Astrocyte of the spinal cord (primary cell): ENCODE data around the gene IRF2BP2.

Experiments used
- DNase-seq: peaks from one replicate; pipeline ENCODE4 v3.0.0; 2011; ENCODE audit warnings: low read depth, low spot score
- H3K4me3 ChIP-seq: 2 replicates; pipeline ENCODE4 v1.5.1; 2011; ENCODE audit warnings: low read depth, mild to moderate bottlenecking, low read length, moderate library complexity
- in situ Hi-C: cut with HindIII; loops from 2 replicates; pipeline ENCODE4 v1.10.0; 2017; ENCODE audit warnings: low sequenced_read_pairs
- TF ChIP-seq, protein P1 (sequence below): IDR thresholded peaks from 2 replicates; pipeline ENCODE4 v1.5.1; 2012; ENCODE audit warnings: low read depth, mild to moderate bottlenecking, low read length, inconsistent platforms

IRF2BP2 gene

GRCh38 chr1:234610061-234610665 is at the start of gene IRF2BP2:
Gene IRF2BP2 (minus strand): TSS chr1:234610178. CDS start chr1:234609494, 684 bp downstream.
- in situ Hi-C loops = loop anchor here (25.0 kb wide), 1 partner anchor 352 kb away; no protein-coding TSS in a partner anchor
- peak; percentile 85 for DNase-seq
- TF ChIP-seq, protein P1, sequence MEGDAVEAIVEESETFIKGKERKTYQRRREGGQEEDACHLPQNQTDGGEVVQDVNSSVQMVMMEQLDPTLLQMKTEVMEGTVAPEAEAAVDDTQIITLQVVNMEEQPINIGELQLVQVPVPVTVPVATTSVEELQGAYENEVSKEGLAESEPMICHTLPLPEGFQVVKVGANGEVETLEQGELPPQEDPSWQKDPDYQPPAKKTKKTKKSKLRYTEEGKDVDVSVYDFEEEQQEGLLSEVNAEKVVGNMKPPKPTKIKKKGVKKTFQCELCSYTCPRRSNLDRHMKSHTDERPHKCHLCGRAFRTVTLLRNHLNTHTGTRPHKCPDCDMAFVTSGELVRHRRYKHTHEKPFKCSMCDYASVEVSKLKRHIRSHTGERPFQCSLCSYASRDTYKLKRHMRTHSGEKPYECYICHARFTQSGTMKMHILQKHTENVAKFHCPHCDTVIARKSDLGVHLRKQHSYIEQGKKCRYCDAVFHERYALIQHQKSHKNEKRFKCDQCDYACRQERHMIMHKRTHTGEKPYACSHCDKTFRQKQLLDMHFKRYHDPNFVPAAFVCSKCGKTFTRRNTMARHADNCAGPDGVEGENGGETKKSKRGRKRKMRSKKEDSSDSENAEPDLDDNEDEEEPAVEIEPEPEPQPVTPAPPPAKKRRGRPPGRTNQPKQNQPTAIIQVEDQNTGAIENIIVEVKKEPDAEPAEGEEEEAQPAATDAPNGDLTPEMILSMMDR = no peak
- peak within 1 kb of the TSS; percentile 82 for H3K4me3 ChIP-seq

- DNase-seq = peak; percentile 87
- TF ChIP-seq, protein P1 = no peak
- H3K4me3 ChIP-seq = no peak overlapping the region
- in situ Hi-C loops = no loop called here
Measured at GRCh38 chr1:234659538-234659937, 49.6 kb upstream of the IRF2BP2 start.

DNA sequence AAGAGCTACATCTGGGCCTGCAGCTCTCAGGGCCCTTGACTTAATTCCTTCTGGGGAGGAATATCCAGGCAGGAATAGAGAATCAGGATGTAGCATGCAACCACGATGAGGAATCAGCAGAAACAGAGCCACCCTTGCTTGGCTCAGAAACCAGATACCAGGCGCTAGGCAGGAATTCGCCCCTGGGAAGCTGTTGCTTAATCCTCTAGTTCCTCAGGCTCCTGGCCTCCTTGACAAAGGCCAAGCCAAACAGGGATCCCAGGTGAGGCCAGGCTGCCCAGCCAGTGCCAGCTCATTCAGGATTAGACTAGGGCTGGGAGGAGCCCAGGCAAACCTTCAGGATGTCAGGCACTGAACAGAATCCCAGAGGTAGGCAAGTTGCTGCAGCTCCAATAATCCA is 48.2 kb upstream of the IRF2BP2 start:
- in situ Hi-C loops = no loop called here

DNA sequence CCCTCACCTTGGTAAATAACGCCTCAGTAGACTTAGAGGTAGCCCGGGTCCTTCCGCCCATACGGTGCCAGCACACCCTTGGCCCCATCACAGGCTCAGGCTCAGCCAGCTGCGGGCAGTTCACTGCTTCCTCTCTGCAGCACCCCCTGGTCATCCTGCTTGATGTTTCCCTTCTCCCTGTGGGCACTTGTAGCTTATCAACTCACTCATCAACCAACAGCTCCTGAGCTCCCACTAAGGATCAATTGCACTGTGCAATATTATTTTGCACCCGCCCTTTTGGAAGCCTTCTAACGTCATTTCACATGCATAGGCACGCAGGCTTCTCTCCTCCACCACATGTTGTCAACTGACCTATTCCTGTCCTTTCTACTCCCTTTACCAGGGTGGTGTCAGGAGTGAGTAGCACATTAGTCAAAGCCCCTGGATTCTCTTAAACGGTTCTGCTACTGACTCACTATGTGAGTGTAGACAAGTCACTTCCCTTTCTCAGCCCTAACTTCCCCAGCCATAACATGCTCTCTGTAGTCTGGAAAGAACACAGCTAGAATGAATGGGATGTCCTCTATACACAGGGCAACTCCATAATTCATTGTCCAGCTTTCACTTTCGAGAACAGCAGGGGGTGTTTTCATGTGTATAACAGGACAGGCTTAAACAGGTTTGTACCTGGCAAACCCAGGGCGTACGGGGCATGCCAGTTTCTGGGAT is 47.1 kb upstream of the IRF2BP2 start:
- H3K4me3 ChIP-seq = no peak overlapping the region
- TF ChIP-seq, protein P1 = no peak
- in situ Hi-C loops = no loop called here
- DNase-seq = peak; percentile 93

More for the DNA sequence above, 48.2 kb upstream of the IRF2BP2 start:
- no peak overlapping the region for H3K4me3 ChIP-seq
- TF ChIP-seq, protein P1 = no peak
- DNase-seq = peak; percentile 34

DNA sequence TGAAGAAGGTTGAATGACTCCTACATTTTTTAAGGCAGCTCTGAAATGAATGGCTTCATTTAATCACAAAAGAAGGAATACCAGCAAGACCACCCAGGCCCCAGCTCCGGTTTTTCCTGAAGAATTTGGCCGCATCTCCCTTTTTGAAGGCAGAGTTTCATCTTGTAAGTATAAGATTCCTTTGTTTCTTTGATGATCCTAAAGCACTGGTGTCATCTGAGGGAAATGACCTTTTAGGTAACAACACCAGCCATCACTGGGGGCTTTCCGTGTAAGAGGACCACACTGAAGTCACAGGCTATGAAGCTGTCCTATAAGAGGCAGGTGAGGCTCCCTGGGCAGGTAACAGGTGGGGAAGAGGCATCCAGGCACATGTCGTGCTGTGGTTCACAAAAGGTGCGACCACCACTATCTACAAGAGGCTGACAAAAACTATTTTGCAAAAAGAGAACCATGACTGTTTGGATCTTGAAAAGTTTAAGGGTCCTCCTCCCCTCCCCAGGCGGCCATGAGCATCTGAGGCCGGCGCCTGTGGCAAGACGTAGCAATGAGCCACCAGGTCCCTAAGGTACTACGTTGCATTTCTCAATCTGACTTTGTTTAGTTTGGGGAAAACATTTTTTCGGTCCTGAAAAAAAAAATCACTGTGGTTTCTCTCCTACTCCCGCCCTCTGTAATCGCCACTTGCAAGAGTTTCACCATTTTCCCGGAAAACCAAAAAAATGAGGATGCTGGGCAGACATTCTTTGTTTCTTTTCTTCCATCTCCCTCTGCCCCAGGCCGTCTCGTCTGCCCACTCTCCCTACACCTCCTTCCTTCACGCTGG is 46.3 kb upstream of the IRF2BP2 start:
- in situ Hi-C loops = no loop called here
- no peak for DNase-seq
- TF ChIP-seq, protein P1 = no peak
- no peak overlapping the region for H3K4me3 ChIP-seq

GRCh38 chr1:234655328-234656069 is 45.5 kb upstream of the IRF2BP2 start:
- DNase-seq = no peak
- TF ChIP-seq, protein P1 = no peak
- in situ Hi-C loops = no loop called here
- H3K4me3 ChIP-seq = no peak overlapping the region
